ENCODE data around the gene ACSF3.
A peak's percentile ranks its signal among the peaks of the same experiment; 100 is the strongest.
"Not testable (repeated sequence)": the region's sequence is repeated elsewhere in the genome, so short reads cannot be mapped to it uniquely, and the experiment has no call there.

The ACSF3 gene

DNA sequence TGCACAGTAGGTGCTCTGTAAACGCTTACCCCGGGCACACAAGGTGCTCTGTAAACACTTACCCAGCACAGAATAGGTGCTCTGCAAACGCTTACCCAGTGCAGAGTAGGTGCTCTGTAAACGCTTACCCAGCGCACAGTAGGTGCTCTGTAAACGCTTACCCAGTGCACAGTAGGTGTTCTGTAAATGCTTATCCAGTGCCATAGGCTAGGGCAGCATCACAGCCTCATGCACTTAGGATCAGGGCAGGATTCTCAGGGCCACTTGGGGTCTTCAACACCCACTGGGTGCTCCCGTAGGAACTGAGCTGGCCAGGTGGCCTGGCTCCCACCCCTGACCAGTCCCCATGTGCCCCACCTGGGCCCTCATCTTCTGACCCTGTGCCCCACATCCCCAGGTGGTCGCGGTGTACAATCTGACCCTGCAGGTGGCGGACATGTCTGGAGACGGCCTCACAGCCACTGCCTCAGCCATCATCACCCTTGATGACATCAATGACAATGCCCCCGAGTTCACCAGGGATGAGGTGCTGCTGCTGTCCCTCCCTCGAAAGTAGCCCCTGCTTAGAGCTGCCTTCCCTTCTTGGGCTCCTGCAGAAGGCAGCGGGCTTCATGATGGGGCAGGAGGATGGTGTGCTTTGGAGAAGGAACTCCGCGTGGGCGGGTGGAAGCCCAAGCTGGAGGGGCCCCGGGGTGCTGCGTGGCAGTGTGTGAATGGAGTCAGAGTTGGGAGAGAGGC, 93.5 kb downstream of the ACSF3 start:
- no peak for DNase-seq (ENCODE audit: low read depth in 2 of 2, low spot score in 1 of 2)

DNA sequence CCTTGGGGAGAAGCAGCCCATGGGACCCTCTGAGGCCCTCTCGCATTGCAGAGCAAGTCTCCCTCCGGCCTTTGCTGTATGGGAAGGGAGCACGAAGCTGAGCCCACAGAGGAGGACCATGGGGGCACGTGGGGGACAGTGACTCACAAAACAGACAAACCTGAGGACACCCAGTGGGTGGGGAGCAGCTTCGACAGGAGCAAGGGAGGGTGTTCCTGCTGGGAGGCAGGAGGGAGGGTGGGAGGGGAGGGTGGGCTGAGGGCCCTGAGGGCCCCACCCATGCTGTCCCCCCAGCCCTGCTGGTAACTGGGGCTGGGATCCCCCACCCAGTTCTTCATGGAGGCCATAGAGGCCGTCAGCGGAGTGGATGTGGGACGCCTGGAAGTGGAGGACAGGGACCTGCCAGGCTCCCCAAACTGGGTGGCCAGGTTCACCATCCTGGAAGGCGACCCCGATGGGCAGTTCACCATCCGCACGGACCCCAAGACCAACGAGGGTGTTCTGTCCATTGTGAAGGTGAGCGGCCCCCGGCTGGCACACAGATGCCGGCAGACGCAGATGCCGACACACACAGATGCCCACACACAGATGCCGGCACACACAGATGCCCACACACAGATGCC, 94.2 kb downstream of the ACSF3 start:
- no peak for DNase-seq (ENCODE audit: low read depth in 2 of 2, low spot score in 1 of 2)

DNA sequence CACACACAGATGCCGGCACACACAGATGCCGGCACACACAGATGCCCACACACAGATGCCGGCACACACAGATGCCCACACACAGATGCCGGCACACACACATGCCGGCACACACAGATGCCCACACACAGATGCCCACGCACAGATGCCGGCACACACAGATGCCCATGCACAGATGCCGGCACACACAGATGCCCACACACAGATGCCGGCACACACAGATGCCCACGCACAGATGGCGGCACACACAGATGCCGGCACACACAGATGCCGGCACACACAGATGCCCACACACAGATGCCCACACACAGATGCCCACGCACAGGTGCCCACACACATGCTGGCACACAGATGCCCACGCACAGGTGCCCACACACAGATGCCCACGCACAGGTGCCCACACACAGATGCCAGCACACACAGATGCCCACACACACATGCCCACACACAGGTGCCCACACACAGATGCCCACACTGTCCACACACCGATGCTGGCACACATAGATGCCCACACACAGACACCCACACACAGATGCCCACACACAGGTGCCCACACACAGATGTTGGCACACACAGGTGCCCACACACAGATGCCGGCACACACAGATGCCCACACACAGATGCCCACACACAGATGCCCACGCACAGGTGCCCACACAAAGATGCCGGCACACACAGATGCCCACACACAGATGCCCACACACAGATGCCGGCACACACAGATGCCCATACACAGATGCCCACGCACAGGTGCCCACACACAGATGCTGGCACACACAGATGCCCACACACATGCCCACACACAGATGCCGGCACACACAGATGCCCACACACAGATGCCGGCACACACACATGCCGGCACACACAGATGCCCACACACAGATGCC, 95.1 kb downstream of the ACSF3 start:
- not testable (repeated sequence) for DNase-seq (ENCODE audit: low read depth in 2 of 2, low spot score in 1 of 2)

DNA sequence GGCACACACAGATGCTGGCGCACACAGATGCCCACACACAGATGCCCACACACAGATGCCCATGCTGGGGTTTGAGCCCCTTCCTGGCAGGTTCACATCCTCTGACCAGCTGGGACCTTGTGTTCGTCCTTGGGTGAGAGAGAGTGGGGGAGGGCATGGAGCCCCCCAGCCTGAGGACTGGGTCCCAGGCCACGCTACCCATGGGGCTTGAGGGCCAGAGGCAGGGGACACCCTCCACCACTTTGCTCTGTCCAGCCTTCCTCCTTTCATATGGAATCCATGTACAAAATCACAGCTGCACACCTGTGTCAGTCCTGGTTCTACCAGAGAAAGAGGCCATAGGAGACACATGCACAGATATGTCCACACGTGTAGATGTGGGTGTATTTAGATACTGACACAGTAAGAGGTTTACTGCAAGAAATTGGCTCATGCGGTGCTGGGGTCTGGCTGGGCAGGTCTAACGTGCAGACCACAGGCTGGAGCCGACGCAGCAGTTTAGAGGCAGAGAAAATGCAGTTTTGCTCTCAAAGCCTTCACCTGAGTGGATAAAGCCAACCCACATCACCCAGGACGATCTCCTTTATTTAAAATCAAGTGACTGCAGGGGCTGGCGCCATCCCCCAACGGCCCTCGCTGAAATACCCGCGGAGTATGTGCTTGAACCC, 95.8 kb downstream of the ACSF3 start:
- DNase-seq (ENCODE audit: low read depth in 2 of 2, low spot score in 1 of 2), result no peak

DNA sequence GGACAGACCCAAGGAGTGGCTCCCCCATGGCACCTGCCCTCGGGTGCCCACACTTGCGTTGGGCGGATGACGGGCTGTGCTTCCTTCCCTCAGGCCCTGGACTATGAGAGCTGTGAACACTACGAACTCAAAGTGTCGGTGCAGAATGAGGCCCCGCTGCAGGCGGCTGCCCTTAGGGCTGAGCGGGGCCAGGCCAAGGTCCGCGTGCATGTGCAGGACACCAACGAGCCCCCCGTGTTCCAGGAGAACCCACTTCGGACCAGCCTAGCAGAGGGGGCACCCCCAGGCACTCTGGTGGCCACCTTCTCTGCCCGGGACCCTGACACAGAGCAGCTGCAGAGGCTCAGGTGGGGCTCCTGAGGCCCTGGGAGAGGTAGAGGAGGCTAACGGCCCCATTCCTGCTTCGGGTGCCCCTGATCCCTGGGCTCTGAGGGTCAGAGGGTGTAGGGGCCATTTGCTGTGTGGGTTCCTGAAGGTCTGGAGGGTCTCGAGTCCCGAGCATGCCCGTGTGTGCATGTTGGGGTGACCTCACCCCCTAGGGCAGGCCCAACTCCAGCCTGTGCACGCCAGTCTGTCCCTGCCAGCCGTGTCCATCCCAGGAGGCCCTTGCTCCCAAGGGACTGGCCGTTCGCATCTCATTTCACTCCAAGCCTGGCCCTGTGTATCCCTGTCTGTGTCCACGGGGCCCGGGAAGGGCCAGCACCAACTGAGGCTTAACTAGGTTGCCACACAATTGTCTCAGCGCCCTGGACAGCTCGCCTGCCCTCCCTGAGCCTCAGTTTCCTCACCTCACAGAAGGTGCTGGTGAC, 96.7 kb downstream of the ACSF3 start:
- no peak for DNase-seq (ENCODE audit: low read depth in 2 of 2, low spot score in 1 of 2)

DNA sequence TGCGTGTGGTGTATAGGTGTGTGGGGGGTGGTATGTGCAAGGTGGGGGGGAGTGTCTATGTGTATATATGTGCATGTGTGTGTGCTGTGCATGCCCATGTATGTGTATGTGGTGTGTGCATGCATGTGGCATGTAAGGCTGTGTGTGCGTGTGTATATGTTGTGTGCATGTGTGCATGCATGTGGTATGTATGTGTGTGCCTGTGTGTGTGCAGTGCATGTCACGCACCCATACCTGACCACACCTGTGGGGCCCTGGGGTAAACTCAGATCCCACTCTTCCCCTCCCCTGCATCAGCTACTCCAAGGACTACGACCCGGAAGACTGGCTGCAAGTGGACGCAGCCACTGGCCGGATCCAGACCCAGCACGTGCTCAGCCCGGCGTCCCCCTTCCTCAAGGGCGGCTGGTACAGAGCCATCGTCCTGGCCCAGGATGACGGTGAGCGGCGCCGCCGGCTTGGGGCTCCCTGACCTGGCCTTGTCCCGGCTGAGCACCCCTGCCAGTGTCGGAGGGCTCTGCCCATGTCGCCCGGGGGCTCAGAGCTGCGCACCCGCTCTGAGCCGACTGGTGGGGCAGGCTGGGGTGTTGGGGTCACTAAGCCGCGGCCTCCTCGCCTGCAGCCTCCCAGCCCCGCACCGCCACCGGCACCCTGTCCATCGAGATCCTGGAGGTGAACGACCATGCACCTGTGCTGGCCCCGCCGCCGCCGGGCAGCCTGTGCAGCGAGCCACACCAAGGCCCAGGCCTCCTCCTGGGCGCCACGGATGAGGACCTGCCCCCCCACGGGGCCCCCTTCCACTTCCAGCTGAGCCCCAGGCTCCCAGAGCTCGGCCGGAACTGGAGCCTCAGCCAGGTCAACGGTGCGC, 97.6 kb downstream of the ACSF3 start:
- no peak for DNase-seq (ENCODE audit: low read depth in 2 of 2, low spot score in 1 of 2)

DNA sequence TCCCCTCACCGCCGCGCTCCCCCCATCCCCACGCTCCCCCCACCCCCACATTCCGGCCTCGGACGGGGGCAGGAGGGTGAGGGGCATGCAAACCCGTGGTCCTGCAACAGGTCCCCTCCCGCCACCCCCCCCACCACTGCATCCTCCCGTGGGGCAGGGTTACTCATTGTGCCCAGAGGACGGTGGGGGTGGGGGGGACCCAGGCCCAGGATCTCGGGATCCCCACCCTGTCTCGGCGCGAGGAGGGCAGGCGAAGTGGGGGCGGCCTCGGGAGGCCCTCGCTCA, 98.2 kb downstream of the ACSF3 start:
- no peak for DNase-seq (ENCODE audit: low read depth in 2 of 2, low spot score in 1 of 2)

DNA sequence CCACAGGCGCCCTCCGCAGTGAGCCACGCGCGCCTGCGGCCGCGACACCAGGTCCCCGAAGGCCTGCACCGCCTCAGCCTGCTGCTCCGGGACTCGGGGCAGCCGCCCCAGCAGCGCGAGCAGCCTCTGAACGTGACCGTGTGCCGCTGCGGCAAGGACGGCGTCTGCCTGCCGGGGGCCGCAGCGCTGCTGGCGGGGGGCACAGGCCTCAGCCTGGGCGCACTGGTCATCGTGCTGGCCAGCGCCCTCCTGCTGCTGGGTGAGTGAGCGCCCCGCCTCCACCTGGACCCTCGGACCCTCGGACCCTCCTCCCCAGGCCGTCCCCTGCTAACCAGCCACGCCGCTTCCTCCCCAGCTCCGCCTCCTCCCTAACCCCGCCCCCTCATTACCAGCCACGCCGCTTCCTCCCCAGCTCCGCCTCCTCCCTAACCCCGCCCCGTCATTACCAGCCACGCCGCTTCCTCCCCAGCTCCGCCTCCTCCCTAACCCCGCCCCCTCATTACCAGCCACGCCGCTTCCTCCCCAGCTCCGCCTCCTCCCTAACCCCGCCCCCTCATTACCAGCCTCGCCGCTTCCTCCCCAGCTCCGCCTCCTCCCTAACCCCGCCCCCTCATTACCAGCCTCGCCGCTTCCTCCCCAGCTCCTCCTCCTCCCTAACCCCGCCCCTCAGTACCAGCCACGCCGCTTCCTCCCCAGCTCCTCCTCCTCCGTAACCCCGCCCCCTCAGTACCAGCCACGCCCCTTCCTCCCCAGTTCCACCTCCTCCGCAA, 98.7 kb downstream of the ACSF3 start:
- not testable (repeated sequence) for DNase-seq (ENCODE audit: low read depth in 2 of 2, low spot score in 1 of 2)

DNA sequence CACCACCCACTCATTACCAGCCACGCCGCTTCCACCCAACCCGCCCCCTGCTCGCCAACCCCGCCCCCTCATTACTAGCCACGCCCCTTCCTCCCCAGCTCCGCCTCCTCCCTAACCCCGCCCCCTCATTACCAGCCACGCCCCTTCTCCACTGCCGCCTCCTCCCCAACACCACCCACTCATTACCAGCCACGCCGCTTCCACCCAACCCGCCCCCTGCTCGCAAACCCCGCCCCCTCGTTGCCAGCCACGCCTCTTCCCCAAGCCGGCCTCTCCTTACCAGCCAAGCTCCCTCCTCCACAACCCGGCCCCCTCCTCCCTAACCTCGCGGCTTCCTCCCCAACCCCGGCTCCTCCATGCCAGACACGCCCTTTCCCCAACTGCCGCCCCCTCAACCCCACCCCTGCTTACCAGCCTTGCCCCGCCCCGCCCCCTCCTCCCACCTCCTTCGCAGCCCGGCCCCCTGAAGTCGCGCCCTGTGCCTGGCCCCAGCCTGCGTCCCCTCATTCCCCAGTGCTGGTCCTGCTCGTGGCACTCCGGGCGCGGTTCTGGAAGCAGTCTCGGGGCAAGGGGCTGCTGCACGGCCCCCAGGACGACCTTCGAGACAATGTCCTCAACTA, 99.4 kb downstream of the ACSF3 start:
- DNase-seq (ENCODE audit: low read depth in 2 of 2, low spot score in 1 of 2), result peak; percentile 47 to 48

DNA sequence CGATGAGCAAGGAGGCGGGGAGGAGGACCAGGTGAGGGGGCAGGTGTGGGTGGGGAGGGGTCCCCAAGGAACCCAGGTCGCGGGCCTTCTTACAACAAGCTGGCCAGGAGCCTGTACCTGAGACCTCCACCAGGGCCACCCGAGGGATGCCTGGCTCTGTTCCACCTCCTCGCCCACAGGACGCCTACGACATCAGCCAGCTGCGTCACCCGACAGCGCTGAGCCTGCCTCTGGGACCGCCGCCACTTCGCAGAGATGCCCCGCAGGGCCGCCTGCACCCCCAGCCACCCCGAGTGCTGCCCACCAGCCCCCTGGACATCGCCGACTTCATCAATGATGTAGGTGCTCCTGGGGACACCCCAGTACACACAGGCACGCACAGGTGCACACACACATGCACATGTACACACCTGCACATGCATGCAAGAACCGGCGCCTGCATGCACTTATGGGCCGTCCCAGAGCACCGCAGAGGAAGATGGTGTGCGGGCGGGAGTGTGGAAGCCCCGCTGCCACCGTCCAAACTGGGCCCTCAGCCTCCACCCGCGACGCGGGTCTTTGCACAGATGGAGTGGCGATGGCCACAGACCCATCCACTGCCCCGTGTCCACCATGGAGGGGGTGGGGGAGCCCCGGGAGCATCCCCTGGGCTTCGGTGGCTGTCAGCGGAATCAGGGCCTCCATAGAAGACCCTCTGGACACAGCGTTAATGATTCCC, 100.1 kb downstream of the ACSF3 start:
- DNase-seq (ENCODE audit: low read depth in 2 of 2, low spot score in 1 of 2), result no peak

DNA sequence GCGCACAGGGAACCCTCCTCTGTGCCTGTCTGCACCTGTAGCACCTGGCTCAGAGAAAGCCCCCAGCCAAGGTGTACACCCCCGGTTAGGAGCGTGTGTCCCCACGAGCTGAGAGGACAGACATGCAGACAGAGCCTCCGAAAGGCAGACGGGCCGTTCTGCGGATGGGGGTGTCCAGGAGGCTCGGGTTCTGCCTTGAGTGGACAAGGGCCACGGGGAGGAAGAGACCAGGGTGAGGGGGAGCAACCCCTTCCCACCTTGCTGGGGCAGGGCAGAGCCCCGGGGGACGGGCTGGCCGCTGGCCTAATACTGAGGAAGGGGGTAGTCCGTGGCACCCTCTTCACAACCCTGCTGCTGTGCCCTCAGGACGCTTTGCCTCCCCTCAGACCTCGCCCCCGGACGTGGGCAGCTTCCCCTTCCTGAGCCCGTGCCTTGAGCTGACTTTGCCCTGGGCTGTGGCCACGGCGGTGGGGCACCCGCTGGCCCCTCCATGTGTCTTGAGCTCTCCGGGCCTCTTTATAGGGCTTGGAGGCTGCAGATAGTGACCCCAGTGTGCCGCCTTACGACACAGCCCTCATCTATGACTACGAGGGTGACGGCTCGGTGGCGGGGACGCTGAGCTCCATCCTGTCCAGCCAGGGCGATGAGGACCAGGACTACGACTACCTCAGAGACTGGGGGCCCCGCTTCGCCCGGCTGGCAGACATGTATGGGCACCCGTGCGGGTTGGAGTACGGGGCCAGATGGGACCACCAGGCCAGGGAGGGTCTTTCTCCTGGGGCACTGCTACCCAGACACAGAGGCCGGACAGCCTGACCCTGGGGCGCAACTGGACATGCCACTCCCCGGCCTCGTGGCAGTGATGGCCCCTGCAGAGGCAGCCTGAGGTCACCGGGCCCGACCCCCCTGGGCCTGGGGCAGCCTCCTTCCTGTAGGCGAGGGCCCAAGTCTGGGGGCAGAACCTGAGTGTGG, 101.0 kb downstream of the ACSF3 start:
- DNase-seq (ENCODE audit: low read depth in 2 of 2, low spot score in 1 of 2), result no peak

DNA sequence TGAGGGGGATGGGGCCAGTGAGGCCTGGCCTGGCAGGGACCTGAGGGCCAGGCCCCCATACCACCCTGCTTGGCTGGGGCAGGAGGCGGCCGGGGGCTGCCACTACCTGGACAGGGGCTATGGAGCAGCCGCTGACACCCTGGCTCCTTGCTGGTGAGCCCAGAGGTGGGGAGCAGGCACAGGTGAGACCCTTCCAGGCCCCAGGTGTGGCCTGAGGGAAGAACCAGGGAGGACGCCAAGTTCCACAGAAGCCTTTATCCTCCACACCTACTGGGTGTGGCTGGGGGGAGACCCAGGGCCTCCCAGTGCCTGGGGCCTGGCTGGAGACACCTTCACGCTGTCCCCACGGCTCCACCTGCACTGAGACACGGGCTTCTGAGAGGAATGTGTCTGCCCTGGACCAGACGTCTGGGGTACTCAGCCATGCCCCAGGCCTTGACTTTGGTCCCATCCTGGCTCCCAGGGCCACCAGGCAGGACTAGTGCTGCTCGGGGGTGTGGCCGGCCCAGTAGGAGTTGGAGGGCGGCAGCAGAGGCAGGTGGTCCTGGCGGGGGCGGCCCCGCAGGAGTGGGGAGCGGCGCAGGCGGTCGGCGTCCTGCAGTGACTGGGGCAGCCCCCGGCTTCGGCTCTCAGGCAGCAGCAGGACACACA, 102.0 kb downstream of the ACSF3 start:
- DNase-seq (ENCODE audit: low read depth in 2 of 2, low spot score in 1 of 2), result no peak

DNA sequence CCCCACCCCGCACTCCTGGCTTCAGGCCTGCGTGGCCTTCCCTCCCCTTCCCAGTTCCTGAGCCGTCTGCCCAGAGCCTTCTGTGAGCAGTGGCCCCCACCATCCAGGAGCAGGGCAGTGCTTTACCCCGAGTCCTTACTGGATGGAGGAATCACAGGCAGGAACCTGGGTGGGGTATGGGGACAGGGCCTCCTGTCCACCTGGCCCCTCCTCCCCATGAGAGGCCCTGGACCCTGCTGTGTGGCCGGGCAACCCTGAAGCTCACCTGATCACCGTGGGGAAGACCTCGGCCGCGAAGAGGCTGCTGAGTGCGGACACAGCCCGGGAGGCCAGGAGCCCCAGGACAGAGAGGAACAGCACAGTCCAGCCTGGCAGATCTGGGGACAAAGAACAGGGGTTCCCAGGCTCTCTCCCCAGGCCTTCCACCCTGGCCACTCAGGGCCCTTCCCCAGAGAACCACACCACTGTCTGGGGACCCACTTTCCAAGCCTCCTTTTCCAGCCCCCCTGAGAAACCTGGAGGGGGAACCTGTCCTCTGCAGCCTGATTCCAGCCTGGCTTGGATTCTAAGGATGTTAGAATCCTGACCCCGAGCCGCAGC, 103.5 kb downstream of the ACSF3 start:
- no peak for DNase-seq (ENCODE audit: low read depth in 2 of 2, low spot score in 1 of 2)

DNA sequence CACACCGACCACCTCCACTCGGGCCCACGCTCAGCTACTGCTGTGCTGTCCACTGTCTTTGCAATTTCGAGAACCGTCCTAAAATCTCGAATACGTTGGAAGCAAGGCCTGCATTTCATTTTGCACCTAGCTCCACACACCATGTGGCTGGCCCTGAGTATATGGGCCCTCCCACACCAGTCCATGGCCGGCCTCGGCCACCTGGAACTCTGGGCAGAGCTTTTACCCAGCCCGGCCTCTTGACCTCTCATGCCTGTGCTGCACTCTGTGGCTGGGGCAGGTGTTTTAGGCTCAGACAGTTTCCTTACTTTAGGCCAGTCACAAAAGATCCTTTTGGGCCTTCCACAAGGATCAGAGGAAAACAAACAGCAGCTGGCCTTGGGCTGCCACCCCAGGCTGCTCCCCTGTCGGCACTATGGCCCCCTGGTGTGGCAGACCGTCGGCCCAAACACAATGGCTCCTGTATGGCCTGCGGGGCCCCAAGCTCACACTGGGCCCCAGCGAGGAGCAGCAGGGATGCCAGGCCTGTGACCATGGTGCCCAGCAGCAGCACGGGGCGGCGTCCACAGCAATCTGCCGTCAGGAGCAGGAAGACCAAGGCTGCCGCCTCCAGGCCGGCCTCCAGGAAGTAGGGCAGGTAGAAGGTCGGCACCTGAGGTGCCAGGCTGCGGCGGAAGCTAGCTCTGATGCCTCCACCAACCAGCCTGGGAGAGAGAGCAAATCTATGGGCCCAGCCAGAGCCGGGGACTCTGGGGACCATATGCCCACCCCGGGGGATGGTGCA, 104.2 kb downstream of the ACSF3 start:
- DNase-seq (ENCODE audit: low read depth in 2 of 2, low spot score in 1 of 2), result no peak
